Measurements from ENCODE around the gene NAE1.

The NAE1 gene

GRCh38 chr16:66862023-66862520, 31.3 kb upstream of the NAE1 start:
- H3K9ac ChIP-seq (ENCODE audit: low read length): no peak overlapping the region
- H4K20me1 ChIP-seq (ENCODE audit: insufficient read depth, low read length): no peaks in the 10 kb centered on the region

DNA sequence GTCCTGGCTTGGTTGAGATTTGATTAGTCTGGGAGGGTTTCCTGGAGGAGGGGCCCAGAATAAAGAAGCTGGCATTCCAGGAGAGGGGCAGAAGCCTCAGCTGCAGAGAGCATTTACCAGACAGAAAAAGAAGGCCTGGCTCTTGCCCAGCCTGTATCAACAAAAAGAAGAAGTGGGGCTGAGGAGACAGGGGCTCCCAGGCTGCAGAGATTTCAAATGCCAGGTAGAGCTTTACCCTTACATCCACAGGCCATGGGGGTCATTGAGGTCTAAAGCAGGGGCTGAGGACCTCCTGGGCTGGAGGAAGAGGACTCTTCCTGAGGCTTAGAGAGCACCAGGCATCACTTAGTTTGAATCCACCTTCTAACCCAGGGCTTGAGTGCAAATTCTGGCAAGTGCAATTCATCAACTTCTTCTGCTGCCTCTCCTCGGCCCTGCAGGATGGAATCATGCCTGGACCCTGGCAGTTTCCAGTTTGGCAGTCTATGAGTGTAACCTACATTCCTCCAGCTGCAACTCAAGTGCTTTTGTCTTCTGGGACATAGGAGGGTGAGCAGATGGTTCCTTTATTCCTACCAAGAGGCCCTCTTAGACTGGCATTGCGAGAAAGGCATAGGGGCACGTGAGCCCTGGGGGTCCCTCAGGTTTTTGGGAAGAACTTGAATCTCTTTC, 28.8 kb upstream of the NAE1 start:
- H3F3A ChIP-seq (ENCODE audit: insufficient read depth, low read length): no peaks in the 10 kb centered on the region
- no peaks in the 10 kb centered on the region for H3K27me3 ChIP-seq (ENCODE audit: insufficient read depth, low read length)
- H4K20me1 ChIP-seq (ENCODE audit: insufficient read depth, low read length): no peaks in the 10 kb centered on the region
- no peak overlapping the region for H3K27ac ChIP-seq (ENCODE audit: low read depth, low read length, poor library complexity, severe bottlenecking)
- H3K4me1 ChIP-seq (ENCODE audit: insufficient read depth, low read length, severe bottlenecking): no peaks in the 10 kb centered on the region
- H3K79me2 ChIP-seq (ENCODE audit: insufficient read depth, low read length): no peaks in the 10 kb centered on the region
- no peaks in the 10 kb centered on the region for H3K9me2 ChIP-seq (ENCODE audit: low read depth, low read length)
- no peak overlapping the region for H3K4me3 ChIP-seq (ENCODE audit: low read depth, low read length, poor library complexity, severe bottlenecking)
- no peak overlapping the region for H2AFZ ChIP-seq (ENCODE audit: low read length)
- H3K9ac ChIP-seq (ENCODE audit: low read length): no peak overlapping the region
- H3K4me2 ChIP-seq (ENCODE audit: low read length): no peak overlapping the region
- H3K9me3 ChIP-seq (ENCODE audit: low read length): no peaks in the 10 kb centered on the region
- TF ChIP-seq, protein P1, sequence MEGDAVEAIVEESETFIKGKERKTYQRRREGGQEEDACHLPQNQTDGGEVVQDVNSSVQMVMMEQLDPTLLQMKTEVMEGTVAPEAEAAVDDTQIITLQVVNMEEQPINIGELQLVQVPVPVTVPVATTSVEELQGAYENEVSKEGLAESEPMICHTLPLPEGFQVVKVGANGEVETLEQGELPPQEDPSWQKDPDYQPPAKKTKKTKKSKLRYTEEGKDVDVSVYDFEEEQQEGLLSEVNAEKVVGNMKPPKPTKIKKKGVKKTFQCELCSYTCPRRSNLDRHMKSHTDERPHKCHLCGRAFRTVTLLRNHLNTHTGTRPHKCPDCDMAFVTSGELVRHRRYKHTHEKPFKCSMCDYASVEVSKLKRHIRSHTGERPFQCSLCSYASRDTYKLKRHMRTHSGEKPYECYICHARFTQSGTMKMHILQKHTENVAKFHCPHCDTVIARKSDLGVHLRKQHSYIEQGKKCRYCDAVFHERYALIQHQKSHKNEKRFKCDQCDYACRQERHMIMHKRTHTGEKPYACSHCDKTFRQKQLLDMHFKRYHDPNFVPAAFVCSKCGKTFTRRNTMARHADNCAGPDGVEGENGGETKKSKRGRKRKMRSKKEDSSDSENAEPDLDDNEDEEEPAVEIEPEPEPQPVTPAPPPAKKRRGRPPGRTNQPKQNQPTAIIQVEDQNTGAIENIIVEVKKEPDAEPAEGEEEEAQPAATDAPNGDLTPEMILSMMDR (IDR thresholded peaks at IDR 0.05; ENCODE audit: low read length): no peak
- no peak for TF ChIP-seq EZH2 (IDR thresholded peaks at IDR 0.05; ENCODE audit: borderline replicate concordance, low read length)
- H3K36me3 ChIP-seq (ENCODE audit: insufficient read depth, low read length): no peaks in the 10 kb centered on the region

More at GRCh38 chr16:66862023-66862520, 31.3 kb upstream of the NAE1 start:
- TF ChIP-seq, protein P1 (IDR thresholded peaks at IDR 0.05; ENCODE audit: low read length): no peak
- no peak for TF ChIP-seq EZH2 (IDR thresholded peaks at IDR 0.05; ENCODE audit: borderline replicate concordance, low read length)
- Histone ChIP-seq H3K4me3 (ENCODE audit: low read depth, low read length, poor library complexity, severe bottlenecking) (no peak overlapping the region), H2AFZ (ENCODE audit: low read length) (no peak overlapping the region), H3K79me2 (ENCODE audit: insufficient read depth, low read length) (no peaks in the 10 kb centered on the region), H3F3A (ENCODE audit: insufficient read depth, low read length) (no peaks in the 10 kb centered on the region), H3K9me3 (ENCODE audit: low read length) (no peaks in the 10 kb centered on the region), H3K27me3 (ENCODE audit: insufficient read depth, low read length) (no peaks in the 10 kb centered on the region), H3K4me2 (ENCODE audit: low read length) (no peak overlapping the region), H3K36me3 (ENCODE audit: insufficient read depth, low read length) (no peaks in the 10 kb centered on the region), H3K4me1 (ENCODE audit: insufficient read depth, low read length, severe bottlenecking) (no peaks in the 10 kb centered on the region), H3K9me2 (ENCODE audit: low read depth, low read length) (no peaks in the 10 kb centered on the region), H3K27ac (ENCODE audit: low read depth, low read length, poor library complexity, severe bottlenecking) (no peak overlapping the region)

DNA sequence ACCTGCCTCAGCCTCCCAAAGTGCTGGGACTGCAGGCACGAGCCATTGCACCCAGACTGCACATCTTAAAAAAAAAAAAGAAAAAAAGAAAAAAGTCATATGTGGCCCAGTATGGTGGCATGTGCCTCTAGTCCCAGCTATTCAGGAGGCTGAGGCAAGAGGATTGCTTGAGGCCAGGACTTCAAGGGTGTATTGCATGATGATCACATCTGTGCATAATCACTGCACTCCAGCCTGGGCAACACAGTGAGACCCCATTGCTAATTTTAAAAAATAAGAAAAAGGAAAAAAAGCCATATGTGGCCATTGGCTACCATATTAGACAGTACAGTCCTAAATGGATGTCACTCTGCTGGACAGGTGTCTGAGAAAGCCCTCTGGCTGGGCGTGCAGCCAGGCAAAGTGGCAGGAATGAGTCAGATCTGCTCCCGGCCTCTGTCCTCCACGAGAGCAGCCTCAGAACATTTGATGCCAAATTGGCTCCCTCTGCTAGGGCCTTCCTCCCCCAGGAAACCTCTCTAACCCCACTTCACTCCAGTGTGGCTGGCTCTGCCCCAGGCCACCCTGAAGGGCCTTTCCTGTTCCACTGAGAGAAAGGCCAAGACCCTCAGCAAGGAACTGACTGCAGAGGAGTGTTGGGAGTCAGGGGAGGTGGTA, 28.1 kb upstream of the NAE1 start:
- Histone ChIP-seq H3K27me3 (ENCODE audit: insufficient read depth, low read length) (no peaks in the 10 kb centered on the region), H3K4me2 (ENCODE audit: low read length) (no peak overlapping the region)
- no peak for TF ChIP-seq EZH2 (IDR thresholded peaks at IDR 0.05; ENCODE audit: borderline replicate concordance, low read length)
- TF ChIP-seq, protein P1 (IDR thresholded peaks at IDR 0.05; ENCODE audit: low read length): no peak

More for the DNA sequence above, 28.1 kb upstream of the NAE1 start:
- Histone ChIP-seq H3K9ac (ENCODE audit: low read length) (no peak overlapping the region), H3K4me1 (ENCODE audit: insufficient read depth, low read length, severe bottlenecking) (no peaks in the 10 kb centered on the region), H3K9me2 (ENCODE audit: low read depth, low read length) (no peaks in the 10 kb centered on the region), H4K20me1 (ENCODE audit: insufficient read depth, low read length) (no peaks in the 10 kb centered on the region), H3K79me2 (ENCODE audit: insufficient read depth, low read length) (no peaks in the 10 kb centered on the region), H3K36me3 (ENCODE audit: insufficient read depth, low read length) (no peaks in the 10 kb centered on the region), H3K4me3 (ENCODE audit: low read depth, low read length, poor library complexity, severe bottlenecking) (no peak overlapping the region), H3K9me3 (ENCODE audit: low read length) (no peaks in the 10 kb centered on the region), H3K27ac (ENCODE audit: low read depth, low read length, poor library complexity, severe bottlenecking) (no peak overlapping the region), H2AFZ (ENCODE audit: low read length) (no peak overlapping the region), H3F3A (ENCODE audit: insufficient read depth, low read length) (no peaks in the 10 kb centered on the region)
